Measurements from ENCODE around the gene SDC4.

The SDC4 gene

GRCh38 chr20:45347936-45348778 lies at the start of gene SDC4:
Gene SDC4 (minus strand): TSS chr20:45348424. CDS start chr20:45348384, 40 bp downstream.
- DNase-seq: peak; percentile 64 to 70

GRCh38 chr20:45395114-45395415 lies 46.8 kb upstream of the SDC4 start:
- DNase-seq: no peak

- DNase-seq: no peak
Observed at GRCh38 chr20:45394221-45395113, 46.2 kb upstream of the SDC4 start.

GRCh38 chr20:45392733-45393132 lies 44.5 kb upstream of the SDC4 start:
- DNase-seq: no peak

- DNase-seq: no peak
Observed at GRCh38 chr20:45391559-45391958, 43.3 kb upstream of the SDC4 start.

GRCh38 chr20:45390931-45391330 lies 42.7 kb upstream of the SDC4 start:
- DNase-seq: no peak

GRCh38 chr20:45387274-45387673 lies 39.0 kb upstream of the SDC4 start:
- no peak for DNase-seq

- no peak for DNase-seq
Observed at GRCh38 chr20:45378191-45378590, 30.0 kb upstream of the SDC4 start, which contains the start of gene TP53TG5. Gene TP53TG5 (minus strand): TSS chr20:45378325. CDS start chr20:45378236, 89 bp downstream.

GRCh38 chr20:45377269-45377668 lies 29.0 kb upstream of the SDC4 start:
- DNase-seq: no peak

- DNase-seq: no peak
Observed at GRCh38 chr20:45374966-45375365, 26.7 kb upstream of the SDC4 start.

GRCh38 chr20:45374101-45374467 lies 25.9 kb upstream of the SDC4 start:
- DNase-seq: no peak

GRCh38 chr20:45373353-45374100 lies 25.3 kb upstream of the SDC4 start:
- DNase-seq: peak; percentile 89 to 90

- no peak for DNase-seq
Observed at GRCh38 chr20:45372646-45373352, 24.6 kb upstream of the SDC4 start.

- no peak for DNase-seq
Observed at GRCh38 chr20:45372241-45372640, 24.0 kb upstream of the SDC4 start.

- DNase-seq: no peak
Observed at GRCh38 chr20:45370571-45371160, 22.4 kb upstream of the SDC4 start.

- peak; percentile 57 to 76 for DNase-seq
Observed at GRCh38 chr20:45368221-45368980, 20.2 kb upstream of the SDC4 start.

GRCh38 chr20:45367126-45367525 lies 18.9 kb upstream of the SDC4 start:
- no peak for DNase-seq

- no peak for DNase-seq
Observed at GRCh38 chr20:45366631-45367030, 18.4 kb upstream of the SDC4 start.

- DNase-seq: no peak
Observed at GRCh38 chr20:45366192-45366591, 18.0 kb upstream of the SDC4 start.

- DNase-seq: no peak
Observed at GRCh38 chr20:45365444-45365970, 17.3 kb upstream of the SDC4 start.
